HG03571 (cell line): ENCODE results near the gene FRZB.
"Not testable (repeated sequence)": the region's sequence is repeated elsewhere in the genome, so short reads cannot be mapped to it uniquely, and the experiment has no call there.

Experiments
- ATAC-seq: cut with Tn5 transposase; IDR thresholded peaks from one replicate; pipeline ENCODE4 v1.9.1; 2021; ENCODE audit not compliant: unreplicated experiment

Gene FRZB

DNA sequence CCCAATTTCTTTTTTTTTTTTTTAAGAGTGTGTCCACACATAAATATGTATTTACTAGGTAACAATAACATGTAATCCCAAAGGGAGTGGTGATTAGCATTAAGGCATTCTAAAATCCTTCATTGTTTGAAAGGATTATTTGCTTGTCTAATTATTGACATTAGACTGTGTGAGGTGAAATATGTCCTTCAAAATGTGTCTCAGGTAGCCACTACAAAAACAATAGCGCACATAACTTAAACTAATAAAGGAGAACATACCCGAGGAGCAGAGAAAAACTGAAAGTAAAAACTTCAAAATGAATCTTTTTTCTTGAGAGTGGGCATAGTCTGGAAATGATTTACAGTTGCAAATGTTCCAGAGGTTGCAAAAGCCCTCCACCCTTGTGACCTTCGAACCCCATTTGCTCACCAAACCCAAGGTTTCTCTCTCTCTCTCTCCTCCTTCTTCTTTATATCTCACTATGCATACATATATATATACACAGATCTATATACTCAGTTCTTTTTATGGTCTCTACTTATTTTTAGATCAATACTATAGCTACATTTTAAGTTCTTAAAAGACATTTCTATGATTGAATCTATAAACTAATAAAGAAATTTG is 24.4 kb upstream of the FRZB start:
- no peak for ATAC-seq

DNA sequence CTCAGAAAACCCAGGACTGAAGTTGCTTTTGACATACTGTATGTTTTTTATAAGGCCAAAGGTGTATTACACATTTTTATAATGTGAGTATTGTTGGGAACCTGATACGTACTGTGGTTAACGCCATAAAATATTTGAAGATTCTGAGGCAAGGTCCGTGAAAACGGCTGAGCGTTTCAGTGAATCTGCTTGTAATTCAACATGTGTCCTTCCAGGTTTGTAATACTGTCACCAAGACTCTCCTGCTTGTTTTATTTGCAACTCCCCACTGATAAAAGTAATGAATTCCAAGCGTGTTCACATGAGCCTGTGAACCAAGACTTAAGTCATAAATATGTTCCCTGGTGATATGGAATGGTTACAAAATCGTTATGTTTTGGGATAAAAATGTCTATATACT is 23.9 kb upstream of the FRZB start:
- no peak for ATAC-seq

DNA sequence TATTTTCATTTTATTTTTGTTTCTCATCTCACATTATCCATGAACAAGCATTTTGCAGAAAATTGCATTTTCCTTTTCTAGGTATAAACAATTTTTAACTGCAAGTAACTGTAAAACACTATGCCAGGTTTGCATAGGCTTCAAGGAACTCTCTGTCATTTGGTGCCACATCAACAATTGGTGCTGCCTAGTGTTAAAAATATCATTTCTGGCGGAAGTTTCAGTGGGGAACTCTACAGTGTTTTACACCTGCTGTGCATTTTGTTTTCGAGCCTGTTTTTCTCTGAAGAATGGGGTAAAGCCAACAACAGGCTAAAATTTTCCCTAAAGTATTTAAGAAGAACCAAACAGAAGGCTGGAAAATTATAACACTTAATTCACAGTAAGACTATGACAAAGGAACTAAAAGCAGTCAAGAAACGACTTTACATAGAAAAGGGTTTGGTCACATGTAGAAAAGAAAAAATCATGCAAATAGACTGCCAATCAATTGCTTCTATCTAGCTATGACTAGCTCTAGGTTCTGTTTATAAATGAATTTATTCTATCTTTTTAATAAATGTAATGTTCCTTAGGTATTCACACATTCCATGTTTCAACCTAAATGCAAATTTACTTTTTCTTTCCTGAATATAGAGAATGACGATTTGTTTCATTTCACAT is 21.4 kb upstream of the FRZB start:
- ATAC-seq, result no peak

DNA sequence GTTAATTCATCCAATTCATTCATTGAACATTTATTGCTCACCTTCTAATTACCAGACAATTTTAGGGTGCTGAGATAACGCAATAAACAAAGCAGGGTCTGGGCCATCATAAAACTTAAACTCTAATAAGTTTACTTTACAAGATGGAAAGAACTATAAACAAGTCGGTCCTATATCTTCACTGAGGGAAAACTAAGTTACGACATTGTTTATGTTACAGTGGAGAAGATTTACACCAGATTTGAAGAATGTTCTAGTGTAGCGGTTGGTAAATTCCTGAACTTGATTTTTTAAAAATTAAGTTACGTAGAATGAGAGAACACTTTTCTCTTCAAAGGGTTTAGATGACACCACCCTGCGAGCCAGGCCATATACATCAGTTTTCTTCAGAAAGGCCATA is 20.7 kb upstream of the FRZB start:
- no peak for ATAC-seq

DNA sequence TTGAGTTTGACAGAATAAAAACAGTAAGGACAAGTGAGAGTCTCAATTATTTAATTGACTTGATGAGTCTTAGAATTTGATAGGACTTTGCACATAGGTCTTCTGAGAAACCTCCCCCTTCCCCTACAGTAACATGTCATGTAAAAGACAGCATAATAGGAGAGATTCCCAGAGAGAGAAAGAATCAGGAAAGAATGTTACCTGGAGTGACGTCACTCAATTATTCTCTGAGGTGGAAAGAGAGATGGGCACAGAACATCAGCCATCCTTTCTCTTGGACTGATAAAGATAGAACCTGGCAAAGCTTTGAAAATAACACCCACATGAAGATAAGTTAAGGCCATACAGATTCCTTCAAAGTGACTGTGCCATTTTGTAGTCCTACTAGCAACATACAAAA is 19.3 kb upstream of the FRZB start:
- no peak for ATAC-seq

DNA sequence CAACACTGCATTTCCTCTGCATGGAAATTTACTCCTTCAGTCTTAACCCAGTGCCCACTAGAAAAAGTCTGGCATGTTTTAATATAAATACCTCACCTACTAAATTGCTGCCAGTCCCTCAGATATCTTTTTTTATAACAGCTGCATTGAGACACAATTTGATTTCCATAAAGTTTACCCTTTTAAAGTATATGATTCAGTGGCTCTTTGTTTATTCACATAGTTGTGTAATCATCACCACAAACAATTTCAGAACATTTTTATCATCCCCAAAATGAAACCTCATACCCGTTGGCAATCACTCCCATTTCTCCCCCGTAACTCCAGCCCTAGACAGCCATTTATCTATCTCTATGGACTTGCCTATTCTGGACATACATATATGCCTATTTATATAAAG is 17.0 kb upstream of the FRZB start:
- no peak for ATAC-seq

DNA sequence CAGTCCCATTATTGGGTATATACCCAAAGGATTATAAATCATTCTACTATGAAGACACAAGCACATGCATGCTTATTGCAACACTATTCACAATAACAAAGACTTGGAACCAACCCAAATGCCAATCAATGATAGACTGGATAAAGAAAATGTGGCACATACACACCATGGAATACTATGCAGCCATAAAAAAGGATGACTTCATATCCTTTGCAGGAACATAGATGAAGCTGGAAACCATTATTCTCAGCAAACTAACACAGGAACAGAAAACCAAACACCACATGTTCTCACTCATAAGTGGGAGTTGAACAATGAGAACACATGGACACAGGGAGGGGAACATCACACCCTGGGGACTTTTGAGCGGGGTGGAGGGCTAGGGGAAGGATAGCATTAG is 13.7 kb upstream of the FRZB start:
- not testable (repeated sequence) for ATAC-seq

DNA sequence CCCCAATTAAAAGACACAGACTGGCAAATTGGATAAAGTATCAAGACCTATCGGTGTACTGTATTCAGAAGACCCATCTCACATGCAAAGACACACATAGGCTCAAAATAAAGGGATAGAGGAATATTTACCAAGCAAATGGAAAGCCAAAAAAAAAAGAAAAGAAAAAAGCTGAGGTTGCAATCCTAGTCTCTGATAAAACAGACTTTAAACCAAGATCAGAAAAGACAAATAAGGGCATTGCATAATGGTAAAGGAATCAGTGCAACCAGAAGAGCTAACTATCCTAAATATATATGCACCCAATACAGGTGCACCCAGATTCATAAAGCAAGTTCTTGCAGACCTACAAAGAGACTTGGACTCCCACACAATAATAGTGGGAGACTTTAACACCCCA is 10.2 kb upstream of the FRZB start:
- not testable (repeated sequence) for ATAC-seq

DNA sequence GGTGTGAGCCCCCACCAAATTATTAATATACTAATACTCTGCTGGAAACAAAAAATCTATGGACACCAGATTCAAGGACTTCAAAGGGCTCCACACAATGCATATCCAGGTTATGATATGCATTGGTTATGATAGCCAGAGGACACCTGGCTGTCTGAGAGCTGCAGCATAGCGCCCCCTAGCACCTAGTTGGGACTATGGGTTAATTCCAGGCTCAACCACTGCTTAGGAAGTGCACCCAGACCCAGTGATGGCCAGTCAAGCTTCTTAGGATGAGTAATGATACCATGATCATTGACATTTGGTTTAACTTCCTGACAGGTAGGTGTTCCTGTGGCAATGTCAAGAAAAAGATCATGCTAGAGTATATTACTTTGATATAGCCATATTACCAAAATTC is 3.8 kb upstream of the FRZB start:
- no peak for ATAC-seq

DNA sequence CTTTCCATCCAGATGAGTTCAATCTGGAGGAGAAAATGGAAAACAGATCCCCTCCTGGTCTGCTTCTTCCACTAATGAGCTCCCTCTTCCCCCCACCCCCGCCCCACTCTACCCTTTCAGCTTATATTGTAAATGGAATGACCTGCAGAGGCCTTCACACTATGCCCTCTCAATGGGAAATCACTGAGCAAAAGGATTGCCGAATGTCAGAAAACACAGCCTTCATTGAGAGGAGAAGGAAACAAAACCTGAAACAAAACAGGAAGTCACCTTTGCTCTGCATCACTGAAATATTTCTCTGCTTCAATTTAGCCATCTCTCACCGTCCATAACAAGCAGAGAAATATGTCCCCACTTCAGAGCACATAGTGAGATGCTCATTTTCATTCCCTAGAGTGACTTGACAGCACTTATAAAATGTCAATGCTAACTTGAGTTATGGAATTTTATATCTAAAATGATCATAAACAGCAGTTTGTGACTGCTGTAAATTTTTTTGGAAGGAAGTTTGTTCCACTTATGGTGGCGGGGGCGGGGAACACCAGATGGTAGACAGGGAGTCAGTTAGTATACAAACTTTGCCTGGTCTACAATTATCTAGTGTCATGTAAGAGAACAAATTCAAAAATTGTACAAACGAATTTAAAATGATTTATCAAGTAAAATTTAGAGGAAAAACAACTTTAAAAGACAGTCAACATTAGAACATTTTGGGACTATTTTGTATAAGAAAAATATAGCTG is 1.8 kb upstream of the FRZB start:
- no peak for ATAC-seq

DNA sequence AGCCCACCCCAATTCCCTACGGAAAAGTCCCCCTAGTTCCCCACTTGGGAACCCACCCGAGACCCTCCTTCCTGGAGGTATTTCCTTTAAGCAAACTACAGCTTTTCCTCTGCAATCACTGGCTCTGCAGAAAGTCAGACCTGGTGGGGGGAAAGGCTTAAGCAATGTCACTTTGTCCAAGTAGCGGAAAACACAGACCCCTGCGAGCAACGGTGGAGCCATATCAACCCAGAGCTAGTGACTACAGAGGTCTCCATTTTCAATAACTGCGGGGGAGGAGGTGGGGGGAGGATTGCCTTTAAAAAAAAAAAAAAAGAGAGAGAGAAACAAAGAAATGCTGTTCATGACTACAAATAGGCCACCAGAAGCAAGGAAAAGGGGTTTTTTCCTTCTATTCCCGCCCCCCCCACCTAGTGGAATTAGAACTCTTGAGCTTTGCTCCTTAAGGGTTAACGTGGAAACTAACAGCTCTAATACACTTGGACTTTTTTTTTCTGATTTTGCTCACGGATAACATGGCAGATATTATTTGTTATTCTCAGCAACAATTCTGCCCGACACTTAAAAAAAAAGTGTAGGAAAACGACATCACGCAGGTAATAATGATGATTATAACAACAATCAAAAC is 1.1 kb upstream of the FRZB start:
- ATAC-seq, result no peak

DNA sequence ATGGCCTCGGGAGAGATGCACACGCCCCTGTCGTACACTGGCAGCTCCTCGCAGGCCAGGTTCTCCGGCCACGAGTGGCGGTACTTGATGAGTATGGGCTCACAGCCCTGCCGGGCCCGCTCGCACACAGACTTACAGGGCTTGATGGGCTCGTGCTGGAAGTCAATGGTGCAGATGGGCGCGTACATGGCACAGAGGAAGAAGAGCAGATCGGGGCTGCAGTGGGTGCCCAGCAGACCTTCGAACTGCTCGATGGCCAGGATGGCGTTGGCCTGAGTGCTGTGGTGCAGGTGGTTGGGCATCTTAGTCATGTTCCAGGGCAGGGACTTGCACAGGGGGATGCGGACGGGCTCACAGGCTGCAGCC is 359 bp downstream of the FRZB start:
- no peak for ATAC-seq

DNA sequence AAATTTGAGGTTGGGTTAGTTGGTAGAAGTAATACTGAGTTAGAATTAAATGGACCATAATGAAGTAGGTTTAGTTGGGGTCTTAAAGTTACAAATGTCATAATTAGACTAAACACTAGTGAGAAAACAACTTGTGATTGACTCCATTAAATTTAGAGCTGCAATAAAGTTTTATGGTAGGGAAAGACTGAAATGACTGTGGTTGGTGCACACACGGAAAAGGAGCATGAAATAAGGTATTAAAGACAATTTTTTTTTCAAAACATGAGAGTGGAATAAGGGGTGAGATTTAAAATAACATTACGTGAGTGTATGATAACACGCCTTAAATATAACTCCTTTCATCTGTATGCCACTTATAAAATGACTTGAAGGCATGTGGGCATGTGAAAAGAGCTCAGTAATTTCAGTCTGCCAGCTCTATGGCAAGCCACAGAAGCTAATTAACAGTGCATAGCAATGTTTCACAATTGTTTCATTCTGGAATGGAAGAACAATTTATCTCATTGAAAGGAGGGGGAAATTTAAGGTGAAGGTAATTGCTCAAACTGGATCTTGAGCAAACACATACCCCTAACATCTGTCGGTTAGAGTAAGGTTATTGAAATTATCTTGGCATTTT is 1.4 kb downstream of the FRZB start:
- ATAC-seq, result no peak

DNA sequence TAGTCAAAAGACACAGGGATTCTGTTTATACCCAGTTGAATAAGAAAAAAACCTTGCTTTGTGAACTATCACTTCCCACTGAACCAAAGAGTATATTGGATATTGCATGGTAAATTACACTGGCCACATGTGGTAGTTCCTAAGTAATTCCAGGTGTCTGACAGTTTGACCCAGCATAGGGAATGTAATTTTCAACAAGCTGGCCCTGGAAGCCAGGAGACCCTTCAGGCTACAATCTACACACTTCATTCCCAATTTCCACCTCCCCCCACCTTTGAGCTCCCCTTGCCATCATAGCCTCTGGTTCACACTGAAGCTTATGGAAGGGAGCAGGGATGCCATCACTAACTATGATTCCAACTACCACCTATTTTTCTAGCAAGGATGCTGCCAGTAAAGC is 2.8 kb downstream of the FRZB start:
- no peak for ATAC-seq

DNA sequence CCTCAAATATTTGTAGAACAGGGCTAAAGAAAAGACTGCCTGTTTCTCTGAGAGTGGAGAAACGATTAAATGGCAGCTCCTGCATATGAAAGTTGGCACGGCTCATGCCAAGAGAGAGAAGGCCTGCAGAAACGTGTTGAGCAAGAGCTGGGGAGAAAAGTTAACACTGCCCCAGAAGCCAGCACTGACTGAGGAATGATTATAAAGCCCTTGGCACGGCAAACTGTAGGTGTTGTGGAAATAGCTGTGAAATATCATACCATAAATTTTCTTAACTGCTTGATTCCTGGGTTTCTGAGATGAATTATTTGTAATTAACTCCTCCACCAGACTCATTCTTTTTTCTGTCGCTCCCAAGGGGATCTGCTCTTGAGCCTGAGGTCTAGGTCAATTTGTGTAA is 4.3 kb downstream of the FRZB start:
- ATAC-seq, result no peak

DNA sequence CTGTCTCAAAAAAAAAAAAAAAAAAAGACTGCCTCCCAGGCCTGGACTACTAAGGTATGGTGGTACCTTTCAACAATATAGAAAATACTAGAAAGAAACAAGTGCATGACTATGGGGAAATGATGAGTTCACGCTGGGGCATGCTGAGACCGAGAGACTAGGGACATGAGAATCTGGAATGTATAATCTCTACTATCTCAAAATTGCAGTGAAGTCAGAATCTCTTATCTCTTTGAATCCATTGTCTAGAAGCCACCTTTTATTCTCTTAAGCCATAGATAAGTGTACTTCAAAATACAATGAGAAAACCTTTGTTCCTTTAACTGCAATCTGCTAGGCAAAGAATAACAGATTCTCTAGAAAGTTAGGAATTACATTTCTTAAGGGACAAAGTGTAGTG is 5.6 kb downstream of the FRZB start:
- no peak for ATAC-seq

DNA sequence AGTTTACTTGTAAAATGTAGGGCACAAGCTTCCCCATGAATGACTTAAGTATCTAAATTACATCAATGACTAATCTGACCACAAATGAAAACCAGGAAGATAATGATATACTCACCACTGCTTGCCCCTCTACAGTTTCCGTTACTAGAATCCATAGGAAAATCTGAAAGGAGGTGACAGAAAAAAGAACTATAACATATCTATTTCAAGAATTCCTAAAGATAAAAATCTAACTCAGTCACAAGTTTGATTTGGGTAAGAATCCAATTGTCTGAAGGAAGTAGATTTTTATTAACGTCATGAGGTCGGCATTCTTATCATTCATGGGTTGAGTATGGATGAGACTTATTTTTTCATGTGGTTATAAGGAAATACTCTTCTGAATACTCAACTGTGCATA is 7.8 kb downstream of the FRZB start:
- no peak for ATAC-seq

DNA sequence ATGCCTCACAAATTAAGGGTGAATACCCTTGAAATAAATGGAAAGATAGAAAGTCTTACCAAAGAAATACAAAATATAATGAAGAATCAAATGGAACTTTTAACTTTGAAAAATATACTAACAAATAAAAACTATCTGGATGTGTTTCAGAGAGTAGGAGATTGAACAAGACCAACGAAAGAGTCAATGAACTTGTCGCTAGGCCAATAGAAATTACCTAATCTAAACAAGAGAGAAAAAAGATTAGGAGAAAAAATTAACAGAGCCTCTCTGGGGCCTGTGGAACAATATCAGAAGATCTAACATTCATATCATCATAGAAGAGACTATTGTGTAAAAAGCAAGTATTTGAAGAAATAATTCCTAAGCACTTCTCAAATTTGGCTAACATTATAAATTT is 11.1 kb downstream of the FRZB start:
- no peak for ATAC-seq

DNA sequence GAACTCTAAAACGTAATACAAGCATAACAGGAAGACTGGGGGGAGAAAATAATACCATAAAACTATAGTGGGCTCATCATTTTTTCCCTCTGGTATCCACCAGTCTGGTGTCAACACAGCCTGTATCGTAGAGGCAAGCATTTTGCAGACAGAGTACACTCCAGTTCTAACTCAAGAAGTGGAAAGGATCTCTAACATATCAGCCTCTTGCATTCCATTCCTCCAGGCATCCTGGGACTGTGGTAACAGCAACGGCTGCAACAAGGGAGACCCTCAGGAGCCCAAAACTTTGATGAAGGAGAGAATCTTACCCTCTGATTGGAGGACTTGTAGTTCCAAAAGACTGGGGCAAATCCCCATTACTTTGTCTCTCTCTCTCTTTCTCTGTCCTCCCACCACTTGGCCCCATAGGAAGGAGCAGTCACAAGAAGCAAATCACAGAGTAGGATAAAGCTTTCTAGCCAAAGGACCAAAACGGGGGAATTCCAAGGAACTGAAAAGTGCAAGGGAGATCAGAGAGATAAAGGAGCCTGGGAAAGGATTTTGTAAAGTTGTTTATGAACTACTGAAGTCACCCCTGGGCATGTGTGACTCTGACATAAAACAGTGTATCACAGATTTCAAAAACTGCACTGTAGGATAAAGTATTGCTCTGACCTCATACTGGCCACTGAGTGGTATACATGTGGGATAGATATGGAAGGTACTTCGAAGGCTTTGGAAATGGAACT is 11.9 kb downstream of the FRZB start:
- ATAC-seq, result no peak

DNA sequence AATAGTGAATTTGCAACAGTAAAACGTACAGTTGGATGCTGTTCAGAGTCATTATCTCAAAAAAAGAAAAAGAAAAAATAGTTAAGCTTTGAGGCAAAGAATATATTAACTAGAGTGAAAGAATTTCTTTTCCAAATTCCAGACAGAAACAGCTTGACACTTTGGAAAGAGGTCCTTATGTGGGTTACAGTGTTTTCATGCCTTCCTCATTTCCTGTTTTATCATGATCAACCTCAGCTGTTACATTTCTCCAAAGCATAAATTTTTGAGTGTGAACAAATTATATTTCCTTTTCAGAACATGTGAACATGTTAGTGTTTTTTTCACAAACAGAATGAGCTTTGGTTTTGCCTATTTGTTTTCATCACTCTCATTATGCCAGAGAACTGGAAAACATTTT is 13.6 kb downstream of the FRZB start:
- ATAC-seq, result no peak

DNA sequence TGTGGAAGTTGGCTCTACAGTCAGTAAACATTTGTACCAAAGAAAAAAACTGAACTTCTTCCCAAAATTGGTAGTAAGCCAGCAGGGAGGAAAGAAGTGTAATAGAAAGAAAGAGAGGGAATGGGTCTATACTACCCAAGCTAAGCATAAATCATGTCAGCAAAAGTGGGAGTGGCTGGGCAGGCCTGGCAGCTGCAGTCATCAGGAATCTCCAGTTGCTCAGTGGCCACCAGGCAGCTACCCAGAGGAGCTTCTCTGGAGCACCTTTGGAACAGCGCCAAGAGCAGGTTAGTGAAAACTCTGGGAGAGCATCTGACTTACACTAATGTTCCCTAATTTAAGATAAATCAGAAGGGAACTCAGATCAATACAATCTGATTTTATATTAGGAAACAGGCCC is 14.3 kb downstream of the FRZB start:
- ATAC-seq, result no peak
